LNCaP clone FGC (cell line): Measurements from ENCODE around the gene CPA4.

Experiments used
- DNase-seq: peaks from one replicate; pipeline ENCODE4 v3.0.0-alpha.2; 2011; ENCODE audit warnings: low read depth
- H3K4me3 ChIP-seq: 2 replicates; pipeline ENCODE4 v1.5.1; 2011; ENCODE audit warnings: mild to moderate bottlenecking, low read depth, low read length, control low read depth
- CTCF ChIP-seq: IDR thresholded peaks from 2 replicates; pipeline ENCODE4 v1.5.1; 2012; ENCODE audit warnings: mild to moderate bottlenecking; ENCODE audit not compliant: control insufficient read depth, insufficient read depth; ENCODE audit errors: extremely low read depth

Gene CPA4

DNA sequence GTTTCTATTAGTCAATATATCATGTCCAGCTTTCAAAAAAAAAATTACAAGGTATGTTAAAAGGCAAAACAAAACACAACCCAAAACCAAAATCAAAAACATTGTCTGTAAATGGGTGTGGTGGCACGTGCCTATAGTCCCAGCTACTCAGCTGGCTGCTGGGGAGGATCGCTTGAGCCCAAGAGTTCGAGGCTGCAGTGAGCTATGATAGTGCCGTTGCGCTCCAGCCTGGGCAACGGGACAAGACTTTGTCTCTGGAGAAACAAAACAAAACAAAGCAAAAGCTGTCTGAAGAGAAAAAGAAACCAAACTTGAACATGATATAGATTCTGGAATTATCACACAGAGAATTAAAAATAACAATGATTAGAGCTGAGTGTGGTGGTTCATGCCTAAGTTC is 41.3 kb downstream of the CPA4 start:
- DNase-seq = no peak
- H3K4me3 ChIP-seq = no peak overlapping the region
- no peak for TF ChIP-seq CTCF

DNA sequence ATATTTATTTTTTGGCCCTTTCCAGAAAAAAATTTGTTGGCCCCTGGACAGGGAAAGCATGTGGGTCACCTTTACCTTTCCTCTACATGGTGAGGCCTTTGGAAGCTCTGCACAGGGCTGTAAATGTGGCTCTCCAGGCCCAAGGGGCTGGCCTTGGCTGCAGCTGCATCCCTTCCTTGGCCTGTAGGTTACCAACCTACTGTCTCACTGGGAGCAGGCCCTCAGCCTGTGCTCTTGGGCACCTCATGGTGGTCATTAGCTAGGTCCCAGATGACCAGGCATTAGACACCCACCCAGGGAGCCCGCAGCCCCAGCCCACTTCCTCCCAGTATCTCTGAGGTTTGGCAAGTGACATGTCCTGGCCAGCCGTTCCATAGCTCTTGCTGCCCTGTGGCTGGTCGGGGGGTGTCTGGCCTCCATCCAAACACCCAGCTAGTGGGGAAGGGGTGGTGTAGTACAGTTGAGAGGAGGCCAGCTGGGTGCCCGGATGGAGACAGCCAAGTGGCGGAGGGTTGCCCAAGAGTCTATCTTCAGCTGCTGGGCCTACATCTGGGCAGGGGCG is 44.5 kb downstream of the CPA4 start:
- DNase-seq = no peak
- no peak for TF ChIP-seq CTCF
- H3K4me3 ChIP-seq = no peak overlapping the region

DNA sequence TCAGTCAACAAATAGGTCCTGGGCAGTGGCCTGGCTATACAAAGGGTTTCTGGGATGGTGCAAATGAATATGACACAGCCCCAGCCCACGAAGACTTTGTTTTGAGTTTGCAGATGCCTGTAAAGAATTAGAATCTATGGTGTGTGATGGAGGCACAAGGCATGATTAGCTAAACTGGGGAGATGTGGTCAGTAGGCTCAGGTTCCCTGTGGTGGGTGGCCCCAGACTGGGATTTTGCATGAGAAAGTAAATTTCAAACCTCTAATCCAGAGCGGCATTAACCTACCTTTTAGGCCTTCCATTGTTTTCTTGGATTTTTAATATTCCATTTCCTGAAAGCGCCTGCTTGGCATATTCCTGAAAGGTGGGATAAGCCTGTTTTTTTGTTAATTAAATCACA is 45.3 kb downstream of the CPA4 start:
- TF ChIP-seq CTCF = no peak
- no peak overlapping the region for H3K4me3 ChIP-seq
- no peak for DNase-seq

GRCh38 chr7:130341882-130342281 is 48.9 kb downstream of the CPA4 start:
- H3K4me3 ChIP-seq = no peak overlapping the region
- no peak for DNase-seq
- no peak for TF ChIP-seq CTCF

- H3K4me3 ChIP-seq = no peak overlapping the region
- TF ChIP-seq CTCF = no peak
- DNase-seq = no peak
These were observed 49.9 kb downstream of the CPA4 start for GRCh38 chr7:130342701-130343380.

DNA sequence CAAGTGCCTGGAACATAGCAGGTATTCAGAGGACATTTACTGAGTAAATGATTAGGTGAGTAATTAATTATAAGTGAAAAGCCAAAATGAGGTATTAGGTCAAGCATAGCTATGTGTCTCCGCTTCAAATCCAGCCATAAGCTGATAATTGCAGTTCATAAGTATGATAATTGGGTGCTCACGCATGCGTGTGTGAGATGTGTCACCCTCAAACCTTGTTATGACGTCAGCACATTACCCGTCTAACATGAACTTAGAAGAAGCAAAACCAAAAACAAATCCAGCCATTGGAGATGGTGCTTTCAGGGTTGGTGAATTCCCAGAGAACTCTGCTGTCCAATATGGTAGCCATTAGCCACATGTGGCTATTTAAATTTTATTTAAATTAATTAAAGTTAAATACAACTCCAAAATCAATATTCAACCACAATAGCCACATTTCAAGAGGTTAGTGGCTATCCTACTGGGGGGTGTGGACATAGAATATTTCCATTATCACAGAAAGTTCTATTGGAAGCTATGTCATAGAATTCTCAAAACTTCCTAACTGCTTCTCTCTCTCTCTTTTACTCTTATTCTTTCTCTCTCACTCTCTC is 51.4 kb downstream of the CPA4 start, which contains the start of gene CPA5:
Gene CPA5 (plus strand): TSS at position 546 of the 596 bp plus-strand sequence. CDS start 1,670 bp downstream, outside the sequence.
- no peak for DNase-seq
- TF ChIP-seq CTCF = no peak
- H3K4me3 ChIP-seq = no peak within 1 kb of the TSS
